HEK293 (cell line): ENCODE measurements around the gene GRM2.

ENCODE experiments used
- CTCF ChIA-PET: fragments of 350-600 bp; formaldehyde crosslinking; extraction: SDS; loops from one replicate; lab custom pipeline; 2021; ENCODE audit warnings: antibody characterized with exemption; lab: Yijun Ruan, JAX
- POLR2A ChIA-PET: fragments of 300-600 bp; formaldehyde crosslinking; extraction: SDS; loops from one replicate; lab custom pipeline; 2020; ENCODE audit warnings: antibody characterized with exemption, inconsistent platforms; lab: Yijun Ruan, JAX
- H3K27ac ChIP-seq: fragments of 200-500 bp; sonication (Bioruptor generic); 2 replicates; pipeline ENCODE4 v1.5.1; 2014; ENCODE audit warnings: low read depth, low read length, control low read depth, inconsistent platforms; ENCODE audit errors: extremely low read depth
- H3K36me3 ChIP-seq, 2 experiments: fragments of 200-500 bp in 1 of 2; sonication (Bioruptor generic) in 1 of 2; 1 replicate in 1 of 2; 2 replicates in 1 of 2; pipeline ENCODE4 v1.5.1; 2014 to 2017; ENCODE audit warnings: inconsistent platforms in 2 of 2, low read length in 2 of 2; ENCODE audit not compliant: control insufficient read depth in 2 of 2, insufficient read depth in 1 of 2
- H3K4me1 ChIP-seq: fragments of 200-500 bp; sonication (Bioruptor generic); 2 replicates; pipeline ENCODE4 v1.5.1; 2014; ENCODE audit warnings: mild to moderate bottlenecking, low read length, inconsistent platforms; ENCODE audit not compliant: control insufficient read depth, insufficient read depth
- H3K4me3 ChIP-seq: 2 replicates; pipeline ENCODE4 v1.5.1; 2011; ENCODE audit warnings: low read depth, mild to moderate bottlenecking, control low read depth, low read length, moderate library complexity
- H3K9me3 ChIP-seq: fragments of 200-500 bp; sonication (Bioruptor generic); 2 replicates; pipeline ENCODE4 v1.5.1; 2014; ENCODE audit warnings: low read depth, low read length, inconsistent platforms; ENCODE audit not compliant: control insufficient read depth, insufficient read depth
- GLI4 ChIP-seq: fragments of 450-650 bp; formaldehyde crosslinking; IDR thresholded peaks from 2 replicates; pipeline ENCODE4 v1.5.1; 2016; ENCODE audit warnings: missing biosample characterization, missing genetic modification characterization
- HOXA7 ChIP-seq: sonication (generic); formaldehyde crosslinking; IDR thresholded peaks from 2 replicates; pipeline ENCODE4 v1.8.1; 2022; ENCODE audit warnings: missing genetic modification reagents, borderline replicate concordance
- HOXC10 ChIP-seq: sonication (generic); formaldehyde crosslinking; IDR thresholded peaks from 2 replicates; pipeline ENCODE4 v1.8.1; 2023; ENCODE audit warnings: mild to moderate bottlenecking, missing genetic modification reagents
- KLF10 ChIP-seq: fragments of 450-650 bp; IDR thresholded peaks from 2 replicates; pipeline ENCODE4 v1.5.1; 2018; ENCODE audit warnings: missing biosample characterization, mild to moderate bottlenecking, missing genetic modification characterization
- REPIN1 ChIP-seq: fragments of 450-650 bp; formaldehyde crosslinking; IDR thresholded peaks from 2 replicates; pipeline ENCODE4 v1.5.1; 2017; ENCODE audit warnings: missing biosample characterization, missing genetic modification characterization, low read depth
- REST ChIP-seq: fragments of 450-650 bp; formaldehyde crosslinking; IDR thresholded peaks from 2 replicates; pipeline ENCODE4 v1.5.1; 2016; ENCODE audit warnings: missing biosample characterization, missing genetic modification characterization
- SALL2 ChIP-seq: fragments of 450-650 bp; formaldehyde crosslinking; IDR thresholded peaks from 2 replicates; pipeline ENCODE4 v1.5.0; 2017; ENCODE audit warnings: missing biosample characterization, mild to moderate bottlenecking, missing genetic modification characterization, borderline replicate concordance
- YY2 ChIP-seq: fragments of 450-650 bp; formaldehyde crosslinking; IDR thresholded peaks from 2 replicates; pipeline ENCODE4 v1.5.1; 2016; ENCODE audit warnings: missing biosample characterization, missing genetic modification characterization
- ZBTB48 ChIP-seq: fragments of 450-650 bp; formaldehyde crosslinking; IDR thresholded peaks from 2 replicates; pipeline ENCODE4 v1.5.1; 2016; ENCODE audit warnings: missing biosample characterization, missing genetic modification characterization
- ZBTB49 ChIP-seq: fragments of 450-650 bp; formaldehyde crosslinking; IDR thresholded peaks from 2 replicates; pipeline ENCODE4 v1.5.1; 2016; ENCODE audit warnings: missing biosample characterization, missing genetic modification characterization, low read depth
- ZFP3 ChIP-seq: fragments of 450-650 bp; formaldehyde crosslinking; IDR thresholded peaks from 2 replicates; pipeline ENCODE4 v1.5.1; 2016; ENCODE audit warnings: low read depth, missing biosample characterization, missing genetic modification characterization
- ZNF146 ChIP-seq: fragments of 450-650 bp; formaldehyde crosslinking; IDR thresholded peaks from 2 replicates; pipeline ENCODE4 v1.5.1; 2016; ENCODE audit warnings: missing biosample characterization, missing genetic modification characterization
- ZNF157 ChIP-seq: fragments of 450-650 bp; formaldehyde crosslinking; IDR thresholded peaks from 2 replicates; pipeline ENCODE4 v1.5.1; 2016; ENCODE audit warnings: missing biosample characterization, missing genetic modification characterization
- ZNF426 ChIP-seq: fragments of 450-650 bp; formaldehyde crosslinking; IDR thresholded peaks from 2 replicates; pipeline ENCODE4 v1.5.1; 2017; ENCODE audit warnings: missing biosample characterization, missing genetic modification characterization, mild to moderate bottlenecking, inconsistent platforms, moderate library complexity
- ZNF521 ChIP-seq: fragments of 450-650 bp; formaldehyde crosslinking; IDR thresholded peaks from 2 replicates; pipeline ENCODE4 v1.5.1; 2017; ENCODE audit warnings: missing biosample characterization, mild to moderate bottlenecking, missing genetic modification characterization
- ZNF654 ChIP-seq: fragments of 450-650 bp; formaldehyde crosslinking; IDR thresholded peaks from 2 replicates; pipeline ENCODE4 v1.5.1; 2016; ENCODE audit warnings: low read depth, missing biosample characterization, missing genetic modification characterization
- ZNF76 ChIP-seq: fragments of 450-650 bp; formaldehyde crosslinking; IDR thresholded peaks from 2 replicates; pipeline ENCODE4; 2016; ENCODE audit warnings: low read depth, missing biosample characterization, missing genetic modification characterization, borderline replicate concordance
- TF ChIP-seq, protein P1 (sequence below): fragments of 450-650 bp; formaldehyde crosslinking; IDR thresholded peaks from 2 replicates; pipeline ENCODE4 v1.5.1; 2016; ENCODE audit warnings: missing biosample characterization, missing genetic modification characterization
- TF ChIP-seq, protein P2 (sequence below): fragments of 450-650 bp; formaldehyde crosslinking; IDR thresholded peaks from 2 replicates; pipeline ENCODE4 v1.5.1; 2016; ENCODE audit warnings: missing biosample characterization, missing genetic modification characterization

The GRM2 gene

GRCh38 chr3:51729042-51729633 is 22.3 kb downstream of the GRM2 start:
- H3K4me1 ChIP-seq = no peaks in the 10 kb centered on the region
- CTCF ChIA-PET = interaction anchor here (1.0 kb wide), 1 partner anchor 19 kb away, joined by 3 read pairs; no protein-coding TSS in a partner anchor
- H3K4me3 ChIP-seq = no peak overlapping the region
- TF ChIP-seq KLF10 = no peak
- no peak for TF ChIP-seq ZFP3 (tag by site-specific recombination)
- no peak for TF ChIP-seq ZNF76 (tag by site-specific recombination)
- TF ChIP-seq, protein P1, sequence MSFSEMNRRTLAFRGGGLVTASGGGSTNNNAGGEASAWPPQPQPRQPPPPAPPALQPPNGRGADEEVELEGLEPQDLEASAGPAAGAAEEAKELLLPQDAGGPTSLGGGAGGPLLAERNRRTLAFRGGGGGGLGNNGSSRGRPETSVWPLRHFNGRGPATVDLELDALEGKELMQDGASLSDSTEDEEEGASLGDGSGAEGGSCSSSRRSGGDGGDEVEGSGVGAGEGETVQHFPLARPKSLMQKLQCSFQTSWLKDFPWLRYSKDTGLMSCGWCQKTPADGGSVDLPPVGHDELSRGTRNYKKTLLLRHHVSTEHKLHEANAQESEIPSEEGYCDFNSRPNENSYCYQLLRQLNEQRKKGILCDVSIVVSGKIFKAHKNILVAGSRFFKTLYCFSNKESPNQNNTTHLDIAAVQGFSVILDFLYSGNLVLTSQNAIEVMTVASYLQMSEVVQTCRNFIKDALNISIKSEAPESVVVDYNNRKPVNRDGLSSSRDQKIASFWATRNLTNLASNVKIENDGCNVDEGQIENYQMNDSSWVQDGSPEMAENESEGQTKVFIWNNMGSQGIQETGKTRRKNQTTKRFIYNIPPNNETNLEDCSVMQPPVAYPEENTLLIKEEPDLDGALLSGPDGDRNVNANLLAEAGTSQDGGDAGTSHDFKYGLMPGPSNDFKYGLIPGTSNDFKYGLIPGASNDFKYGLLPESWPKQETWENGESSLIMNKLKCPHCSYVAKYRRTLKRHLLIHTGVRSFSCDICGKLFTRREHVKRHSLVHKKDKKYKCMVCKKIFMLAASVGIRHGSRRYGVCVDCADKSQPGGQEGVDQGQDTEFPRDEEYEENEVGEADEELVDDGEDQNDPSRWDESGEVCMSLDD (tag by site-specific recombination) = no peak
- TF ChIP-seq SALL2 (tag by site-specific recombination) = no peak
- no peak for TF ChIP-seq HOXC10
- no peak for TF ChIP-seq GLI4 (tag by site-specific recombination)
- no peak for TF ChIP-seq ZBTB48 (tag by site-specific recombination)
- no peak for TF ChIP-seq REPIN1 (tag by site-specific recombination)
- H3K9me3 ChIP-seq = no peaks in the 10 kb centered on the region
- no peak overlapping the region for H3K27ac ChIP-seq
- POLR2A ChIA-PET = no interaction called here
- no peaks in the 10 kb centered on the region for H3K36me3 ChIP-seq

GRCh38 chr3:51733859-51734571 is 27.1 kb downstream of the GRM2 start:
- H3K9me3 ChIP-seq = no peaks in the 10 kb centered on the region
- no peak overlapping the region for H3K27ac ChIP-seq
- H3K4me3 ChIP-seq = no peak overlapping the region
- no peaks in the 10 kb centered on the region for H3K36me3 ChIP-seq
- no peak for TF ChIP-seq REST (tag by site-specific recombination)
- no peak for TF ChIP-seq HOXA7
- TF ChIP-seq ZNF654 (tag by site-specific recombination) = no peak
- TF ChIP-seq HOXC10 = no peak
- TF ChIP-seq ZNF146 (tag by site-specific recombination) = peak; percentile 66
- TF ChIP-seq ZNF521 (tag by site-specific recombination) = no peak
- TF ChIP-seq, all 188 proteins: peak for 1
- CTCF ChIA-PET = interaction anchor here (1.0 kb wide), 1 partner anchor 85 kb away, joined by 3 read pairs; no protein-coding TSS in a partner anchor
- POLR2A ChIA-PET = no interaction called here
- no peaks in the 10 kb centered on the region for H3K4me1 ChIP-seq

- ChIA-PET POLR2A (no interaction called here), CTCF (interaction anchor here (1.0 kb wide), 2 partner anchors 15 to 85 kb away, joined by 3 to 4 read pairs; no protein-coding TSS in a partner anchor)
- Histone ChIP-seq H3K9me3 (no peaks in the 10 kb centered on the region), H3K4me1 (no peaks in the 10 kb centered on the region), H3K27ac (no peak overlapping the region), H3K36me3 (no peaks in the 10 kb centered on the region), H3K4me3 (no peak overlapping the region)
- TF ChIP-seq ZNF426 (tag by site-specific recombination) (no peak), ZNF157 (tag by site-specific recombination) (no peak), ZBTB49 (tag by site-specific recombination) (no peak), YY2 (no peak)
- TF ChIP-seq, protein P2, sequence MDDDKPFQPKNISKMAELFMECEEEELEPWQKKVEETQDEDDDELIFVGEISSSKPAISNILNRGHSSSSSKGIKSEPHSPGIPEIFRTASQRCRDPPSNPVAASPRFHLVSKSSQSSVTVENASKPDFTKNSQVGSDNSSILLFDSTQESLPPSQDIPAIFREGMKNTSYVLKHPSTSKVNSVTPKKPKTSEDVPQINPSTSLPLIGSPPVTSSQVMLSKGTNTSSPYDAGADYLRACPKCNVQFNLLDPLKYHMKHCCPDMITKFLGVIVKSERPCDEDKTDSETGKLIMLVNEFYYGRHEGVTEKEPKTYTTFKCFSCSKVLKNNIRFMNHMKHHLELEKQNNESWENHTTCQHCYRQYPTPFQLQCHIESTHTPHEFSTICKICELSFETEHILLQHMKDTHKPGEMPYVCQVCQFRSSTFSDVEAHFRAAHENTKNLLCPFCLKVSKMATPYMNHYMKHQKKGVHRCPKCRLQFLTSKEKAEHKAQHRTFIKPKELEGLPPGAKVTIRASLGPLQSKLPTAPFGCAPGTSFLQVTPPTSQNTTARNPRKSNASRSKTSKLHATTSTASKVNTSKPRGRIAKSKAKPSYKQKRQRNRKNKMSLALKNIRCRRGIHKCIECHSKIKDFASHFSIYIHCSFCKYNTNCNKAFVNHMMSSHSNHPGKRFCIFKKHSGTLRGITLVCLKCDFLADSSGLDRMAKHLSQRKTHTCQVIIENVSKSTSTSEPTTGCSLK (tag by site-specific recombination) = no peak
Observed at GRCh38 chr3:51734572-51734907, 27.7 kb downstream of the GRM2 start.
